Type B pancreatic cell (in vitro differentiated cells): Measurements from ENCODE around the gene GAB2. TPM values are rescaled to one million over a fixed set of nuclear protein-coding genes. Genes with fewer than 3 reads are reported as not detected.

Experiments
- DNase-seq: peaks from one replicate; pipeline ENCODE4 v3.0.0; 2021; ENCODE audit warnings: mixed read lengths; ENCODE audit not compliant: unreplicated experiment; ENCODE audit errors: extremely low spot score
- H3K27ac Mint-ChIP-seq: 2 replicates; pipeline ENCODE4 v1.8.0; 2021; ENCODE audit warnings: mild to moderate bottlenecking, mixed read lengths
- H3K27me3 Mint-ChIP-seq: 2 replicates; pipeline ENCODE4 v1.8.0; 2021; ENCODE audit warnings: mixed read lengths
- H3K36me3 Mint-ChIP-seq: 2 replicates; pipeline ENCODE4 v1.8.0; 2021; ENCODE audit warnings: mixed read lengths
- H3K4me1 Mint-ChIP-seq: one replicate; pipeline ENCODE4 v1.8.0; 2021; ENCODE audit warnings: mixed read lengths; ENCODE audit not compliant: unreplicated experiment
- H3K4me3 Mint-ChIP-seq: 2 replicates; pipeline ENCODE4 v1.8.0; 2021; ENCODE audit warnings: mild to moderate bottlenecking, mixed read lengths
- H3K9me3 Mint-ChIP-seq: 2 replicates; pipeline ENCODE4 v1.8.0; 2021; ENCODE audit warnings: mixed read lengths
- CTCF ChIP-seq: fragments of 200-600 bp; sonication (generic); conservative IDR thresholded peaks from 2 replicates; pipeline ENCODE4 v1.5.0; 2021; ENCODE audit warnings: antibody characterized with exemption, mild to moderate bottlenecking
- total RNA-seq: library from RNA; stranded (reverse); gene quantifications from 2 replicates; pipeline ENCODE4 v1.2.1, GENCODE V29; 2021; ENCODE audit warnings: low replicate concordance

The GAB2 gene
- total RNA-seq, 1 donor from 2014 or later = 23.3 TPM

GRCh38 chr11:78310500-78310909 is 107.1 kb downstream of the GAB2 start:
- H3K4me3 Mint-ChIP-seq = no peak overlapping the region
- DNase-seq = no peak
- H3K27ac Mint-ChIP-seq = no peak overlapping the region

DNA sequence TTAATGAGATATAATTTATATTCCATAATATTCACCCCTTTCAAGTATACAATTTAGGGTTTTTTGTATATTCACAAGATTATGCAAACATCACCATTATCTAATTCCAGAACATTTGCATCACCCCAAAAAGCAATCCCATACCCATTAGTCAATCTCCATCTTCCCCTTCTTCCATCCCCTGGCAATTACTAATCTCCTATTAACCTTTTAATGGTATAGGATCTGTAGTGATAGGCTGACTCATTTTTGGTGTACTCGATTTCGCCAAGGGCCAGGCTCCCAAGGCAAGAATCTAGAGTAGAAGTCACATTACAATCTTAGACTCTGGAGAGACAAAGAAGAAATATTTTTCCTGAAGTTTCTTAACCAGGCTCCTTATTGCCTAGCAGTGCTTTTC is 113.4 kb downstream of the GAB2 start:
- no peak for DNase-seq
- Mint-ChIP-seq H3K9me3 (no peaks in the 10 kb centered on the region), H3K27ac (no peak overlapping the region), H3K27me3 (no peaks in the 10 kb centered on the region), H3K4me1 (peaks cover 20% of the 10 kb centered on the region), H3K36me3 (peaks cover 9% of the 10 kb centered on the region), H3K4me3 (no peak overlapping the region)
- TF ChIP-seq CTCF = no peak

More at GRCh38 chr11:78310500-78310909, 107.1 kb downstream of the GAB2 start:
- Mint-ChIP-seq H3K27me3 (no peaks in the 10 kb centered on the region), H3K36me3 (no peaks in the 10 kb centered on the region), H3K9me3 (no peaks in the 10 kb centered on the region), H3K4me1 (peaks cover 40% of the 10 kb centered on the region)
- no peak for TF ChIP-seq CTCF

DNA sequence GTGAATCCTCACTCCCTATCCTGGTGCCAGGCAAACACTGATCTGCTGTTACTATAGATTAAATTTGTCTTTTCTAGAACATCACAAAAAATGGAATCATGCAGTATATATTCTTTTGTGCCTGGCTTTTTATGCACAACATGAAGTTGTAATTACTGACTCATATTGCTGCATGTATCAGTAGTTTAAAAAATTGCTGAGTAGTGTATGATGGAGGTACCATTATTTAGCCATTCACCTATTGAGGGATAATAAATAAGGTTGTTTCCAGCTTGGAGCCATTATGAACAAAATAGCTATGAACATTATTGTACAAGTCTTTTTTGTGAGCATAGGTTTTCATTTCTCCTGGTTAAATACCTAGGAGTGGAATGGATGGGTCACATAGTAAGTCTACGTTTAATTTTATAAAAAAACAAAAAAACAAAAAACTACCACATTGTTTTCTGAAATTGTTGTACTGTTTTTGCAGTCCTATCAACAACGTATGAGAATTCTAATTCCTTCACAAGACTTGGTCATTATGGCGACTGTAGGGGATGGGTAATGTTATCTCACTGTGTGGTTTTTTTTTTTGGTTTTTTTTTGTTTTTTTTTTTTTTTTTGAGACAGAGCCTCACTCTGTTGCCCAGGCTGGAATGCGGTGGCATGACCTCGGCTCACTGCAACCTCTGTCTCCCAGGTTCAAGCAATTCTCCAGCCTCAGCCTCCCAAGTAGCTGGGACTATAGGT is 117.3 kb downstream of the GAB2 start:
- TF ChIP-seq CTCF = no peak
- no peak for DNase-seq
- Mint-ChIP-seq H3K27ac (no peak overlapping the region), H3K27me3 (no peaks in the 10 kb centered on the region), H3K9me3 (peaks cover 3% of the 10 kb centered on the region), H3K4me3 (no peak overlapping the region), H3K36me3 (peaks cover 14% of the 10 kb centered on the region), H3K4me1 (peaks cover 33% of the 10 kb centered on the region)

GRCh38 chr11:78299000-78299710 is 118.5 kb downstream of the GAB2 start:
- no peak for TF ChIP-seq CTCF
- no peak for DNase-seq
- Mint-ChIP-seq H3K9me3 (peaks cover 5% of the 10 kb centered on the region), H3K36me3 (peaks cover 11% of the 10 kb centered on the region), H3K27ac (no peak overlapping the region), H3K4me3 (no peak overlapping the region), H3K4me1 (peaks cover 30% of the 10 kb centered on the region), H3K27me3 (no peaks in the 10 kb centered on the region)

GRCh38 chr11:78298291-78298771 is 119.3 kb downstream of the GAB2 start:
- H3K9me3 Mint-ChIP-seq = peaks cover 9% of the 10 kb centered on the region

More at GRCh38 chr11:78298291-78298771, 119.3 kb downstream of the GAB2 start:
- no peak overlapping the region for H3K4me3 Mint-ChIP-seq
- DNase-seq = no peak
- H3K4me1 Mint-ChIP-seq = peaks cover 30% of the 10 kb centered on the region
- no peak overlapping the region for H3K27ac Mint-ChIP-seq
- no peaks in the 10 kb centered on the region for H3K27me3 Mint-ChIP-seq
- TF ChIP-seq CTCF = no peak
- peaks cover 10% of the 10 kb centered on the region for H3K36me3 Mint-ChIP-seq
